HepG2 (cell line): Measurements from ENCODE around the gene CXADR. TPM values are rescaled to one million over a fixed set of nuclear protein-coding genes. Genes with fewer than 3 reads are reported as not detected.
A peak's percentile ranks its signal among the peaks of the same experiment; 100 is the strongest.

Experiments
- GATAD1 ChIP-seq: IDR thresholded peaks from 2 replicates; pipeline ENCODE4 v1.6.1; 2016; ENCODE audit warnings: missing genetic modification reagents, missing compliant biosample characterization
- HMGA1 ChIP-seq: sonication (generic); formaldehyde crosslinking; conservative IDR thresholded peaks from 2 replicates; pipeline ENCODE4 v1.4.0; 2020; ENCODE audit warnings: missing genetic modification reagents
- HNF4G ChIP-seq, 2 experiments: sonication (generic) in 1 of 2; formaldehyde crosslinking in 1 of 2; IDR thresholded peaks; 2 replicates each; pipeline versions ENCODE4 v1.4.0 to v1.6.1; 2011 to 2020; ENCODE audit warnings: borderline replicate concordance in 2 of 2, low read depth in 2 of 2, mild to moderate bottlenecking in 2 of 2, low read length in 1 of 2, missing genetic modification reagents in 1 of 2, moderate library complexity in 1 of 2
- IKZF4 ChIP-seq: sonication (generic); formaldehyde crosslinking; IDR thresholded peaks from 2 replicates; pipeline ENCODE4 v1.5.1; 2020; ENCODE audit warnings: borderline replicate concordance, mild to moderate bottlenecking, low read depth, missing genetic modification reagents; ENCODE audit errors: not compliant biosample characterization
- LCORL ChIP-seq, 2 experiments: fragments of 450-650 bp in 1 of 2; sonication (generic) in 1 of 2; formaldehyde crosslinking in 1 of 2; IDR thresholded peaks; 2 replicates each; pipeline versions ENCODE4 v1.5.0 to v1.6.1; 2017 to 2020; ENCODE audit warnings: antibody characterized with exemption in 1 of 2, missing genetic modification reagents in 1 of 2
- MAF1 ChIP-seq: sonication (generic); formaldehyde crosslinking; IDR thresholded peaks from 2 replicates; pipeline ENCODE4 v1.5.0; 2020; ENCODE audit warnings: missing genetic modification reagents, borderline replicate concordance
- MAFF ChIP-seq: IDR thresholded peaks from 2 replicates; pipeline ENCODE4 v1.6.1; 2011; ENCODE audit warnings: low read depth, low read length, improper control_type of control experiment
- MEIS2 ChIP-seq: sonication (generic); formaldehyde crosslinking; IDR thresholded peaks from 2 replicates; pipeline ENCODE4 v1.9.0; 2021; ENCODE audit warnings: mild to moderate bottlenecking, missing genetic modification reagents
- MXD4 ChIP-seq: IDR thresholded peaks from 2 replicates; pipeline ENCODE4 v1.6.1; 2016; ENCODE audit warnings: mild to moderate bottlenecking, missing biosample characterization, missing genetic modification reagents
- SIX4 ChIP-seq: sonication (generic); formaldehyde crosslinking; IDR thresholded peaks from 2 replicates; pipeline ENCODE4 v1.4.0; 2020; ENCODE audit warnings: missing genetic modification reagents
- SNAPC2 ChIP-seq: sonication (generic); formaldehyde crosslinking; IDR thresholded peaks from 2 replicates; pipeline ENCODE4 v1.8.1; 2022; ENCODE audit warnings: mild to moderate bottlenecking, missing genetic modification reagents
- SOX5 ChIP-seq: IDR thresholded peaks from 2 replicates; pipeline ENCODE4 v1.6.1; 2016; ENCODE audit warnings: borderline replicate concordance
- ZKSCAN1 ChIP-seq: fragments of 150-350 bp; IDR thresholded peaks from 2 replicates; pipeline ENCODE4 v1.6.1; 2014; ENCODE audit warnings: low read length
- ZMAT3 ChIP-seq: sonication (generic); formaldehyde crosslinking; conservative IDR thresholded peaks from 2 replicates; pipeline ENCODE4 v1.7.0; 2021; ENCODE audit warnings: missing genetic modification reagents
- ZNF30 ChIP-seq: sonication (generic); formaldehyde crosslinking; IDR thresholded peaks from 2 replicates; pipeline ENCODE4 v1.5.0; 2020; ENCODE audit warnings: mild to moderate bottlenecking, missing genetic modification reagents
- ZNF598 ChIP-seq: sonication (generic); formaldehyde crosslinking; IDR thresholded peaks from 2 replicates; pipeline ENCODE4 v1.5.1; 2020; ENCODE audit warnings: mild to moderate bottlenecking, missing genetic modification reagents, borderline replicate concordance
- ZNF678 ChIP-seq: sonication (generic); formaldehyde crosslinking; IDR thresholded peaks from 2 replicates; pipeline ENCODE4 v1.4.0; 2020; ENCODE audit warnings: mild to moderate bottlenecking, missing genetic modification reagents
- ZSCAN21 ChIP-seq: sonication (generic); formaldehyde crosslinking; IDR thresholded peaks from 2 replicates; pipeline ENCODE4 v1.8.0; 2022; ENCODE audit warnings: mild to moderate bottlenecking, missing genetic modification reagents, moderate library complexity, borderline replicate concordance
- polyA plus RNA-seq, 8 experiments: library from polyadenylated mRNA; depleted of rRNA in 3 of 8; stranded (reverse) in 7 of 8; unstranded in 1 of 8; fragments of >200 nt; fragmentation: Illumina TruSeq in 4 of 8; extraction: Trizol in 4 of 8; gene quantifications; 2 replicates each; pipeline versions ENCODE4 v1.2.1 to v1.2.3, GENCODE V29; 2011 to 2016; ENCODE audit warnings: low read depth in 4 of 8, missing spikeins in 1 of 8, mixed read lengths in 1 of 8; ENCODE audit not compliant: insufficient read depth in 1 of 8
- total RNA-seq, 5 experiments: library from RNA; depleted of rRNA; stranded (reverse); fragments of >200 nt; fragmentation: Illumina TruSeq; extraction: Trizol; gene quantifications; 2 replicates each; pipeline ENCODE4 v1.2.3, GENCODE V29; 2016; ENCODE audit warnings: low read depth in 1 of 5
- TF ChIP-seq, protein P1 (sequence below), 2 experiments: IDR thresholded peaks; 2 replicates each; pipeline ENCODE4 v1.6.1; 2011 to 2012; ENCODE audit warnings: low read length in 2 of 2, borderline replicate concordance in 1 of 2, low read depth in 1 of 2, mild to moderate bottlenecking in 1 of 2, moderate library complexity in 1 of 2
- TF ChIP-seq, protein P2 (sequence below): sonication (generic); formaldehyde crosslinking; IDR thresholded peaks from 2 replicates; pipeline ENCODE4 v1.8.0; 2022; ENCODE audit warnings: missing genetic modification reagents, mild to moderate bottlenecking, moderate library complexity, borderline replicate concordance
- TF ChIP-seq, protein P3 (sequence below): sonication (generic); formaldehyde crosslinking; IDR thresholded peaks from 2 replicates; pipeline ENCODE4 v1.4.0; 2020; ENCODE audit warnings: mild to moderate bottlenecking, missing genetic modification reagents

The CXADR gene
- total and polyA plus RNA-seq, 2 of the 13 experiments (the other 11 are each of a cell fraction or from before 2014, with no cell fraction given), result 86.8 to 110 TPM

DNA sequence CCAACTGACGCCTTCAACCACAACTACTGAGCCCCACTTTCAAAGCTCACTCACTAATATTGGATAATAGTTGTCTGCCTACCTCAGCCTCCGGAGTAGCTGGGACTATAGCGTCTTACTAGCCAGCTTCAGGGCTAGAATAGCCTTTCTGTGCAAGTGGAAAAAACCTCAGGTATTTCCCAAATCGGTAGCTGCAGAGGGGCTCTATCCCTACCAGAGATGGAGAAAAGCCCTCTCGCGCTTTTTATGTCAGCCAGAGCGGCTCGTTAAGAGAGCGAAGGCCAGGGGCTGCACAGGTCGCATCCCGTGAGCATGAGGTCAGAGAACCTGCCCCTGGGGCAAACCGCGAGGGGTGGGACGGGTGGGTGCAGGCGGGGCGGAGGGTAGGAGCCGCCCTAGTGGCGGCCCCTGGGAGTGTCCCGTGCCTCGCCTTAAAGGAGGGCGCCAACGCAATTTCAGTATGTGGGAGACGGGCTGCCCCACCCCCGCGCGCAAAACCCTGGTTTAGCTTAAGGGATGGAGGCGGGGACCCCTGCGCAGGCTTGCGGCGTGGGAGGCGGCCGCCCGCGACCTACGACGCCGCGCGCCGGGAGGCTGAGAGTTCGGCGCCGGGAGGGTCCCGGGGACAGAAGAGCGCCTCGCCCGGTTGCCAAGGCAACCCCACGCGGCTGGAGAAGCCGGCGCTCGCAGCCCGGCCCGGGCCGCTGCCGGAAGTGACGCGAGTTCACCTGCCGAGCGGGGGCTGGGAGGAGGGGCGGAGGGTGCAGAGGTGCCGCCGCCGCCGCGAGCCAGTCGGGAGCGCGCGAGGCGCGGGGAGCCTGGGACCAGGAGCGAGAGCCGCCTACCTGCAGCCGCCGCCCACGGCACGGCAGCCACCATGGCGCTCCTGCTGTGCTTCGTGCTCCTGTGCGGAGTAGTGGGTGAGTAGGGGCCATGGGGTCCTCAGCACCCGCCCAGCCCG lies at the start of gene CXADR (continued):
- TF ChIP-seq, protein P1, sequence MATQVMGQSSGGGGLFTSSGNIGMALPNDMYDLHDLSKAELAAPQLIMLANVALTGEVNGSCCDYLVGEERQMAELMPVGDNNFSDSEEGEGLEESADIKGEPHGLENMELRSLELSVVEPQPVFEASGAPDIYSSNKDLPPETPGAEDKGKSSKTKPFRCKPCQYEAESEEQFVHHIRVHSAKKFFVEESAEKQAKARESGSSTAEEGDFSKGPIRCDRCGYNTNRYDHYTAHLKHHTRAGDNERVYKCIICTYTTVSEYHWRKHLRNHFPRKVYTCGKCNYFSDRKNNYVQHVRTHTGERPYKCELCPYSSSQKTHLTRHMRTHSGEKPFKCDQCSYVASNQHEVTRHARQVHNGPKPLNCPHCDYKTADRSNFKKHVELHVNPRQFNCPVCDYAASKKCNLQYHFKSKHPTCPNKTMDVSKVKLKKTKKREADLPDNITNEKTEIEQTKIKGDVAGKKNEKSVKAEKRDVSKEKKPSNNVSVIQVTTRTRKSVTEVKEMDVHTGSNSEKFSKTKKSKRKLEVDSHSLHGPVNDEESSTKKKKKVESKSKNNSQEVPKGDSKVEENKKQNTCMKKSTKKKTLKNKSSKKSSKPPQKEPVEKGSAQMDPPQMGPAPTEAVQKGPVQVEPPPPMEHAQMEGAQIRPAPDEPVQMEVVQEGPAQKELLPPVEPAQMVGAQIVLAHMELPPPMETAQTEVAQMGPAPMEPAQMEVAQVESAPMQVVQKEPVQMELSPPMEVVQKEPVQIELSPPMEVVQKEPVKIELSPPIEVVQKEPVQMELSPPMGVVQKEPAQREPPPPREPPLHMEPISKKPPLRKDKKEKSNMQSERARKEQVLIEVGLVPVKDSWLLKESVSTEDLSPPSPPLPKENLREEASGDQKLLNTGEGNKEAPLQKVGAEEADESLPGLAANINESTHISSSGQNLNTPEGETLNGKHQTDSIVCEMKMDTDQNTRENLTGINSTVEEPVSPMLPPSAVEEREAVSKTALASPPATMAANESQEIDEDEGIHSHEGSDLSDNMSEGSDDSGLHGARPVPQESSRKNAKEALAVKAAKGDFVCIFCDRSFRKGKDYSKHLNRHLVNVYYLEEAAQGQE (IDR thresholded peaks at IDR 0.05; ENCODE audit: borderline replicate concordance in 1 of 2, low read depth in 1 of 2, low read length in 2 of 2), result peak in 1 of 2 experiments; percentile 52; a peak in 1 of 4 replicates
- TF ChIP-seq HMGA1 (CRISPR knock-in tag) (no peak), HNF4G (IDR thresholded peaks at IDR 0.05; ENCODE audit: borderline replicate concordance, low read depth, low read length) (no peak), HNF4G (CRISPR knock-in tag; IDR thresholded peaks at IDR 0.05; ENCODE audit: borderline replicate concordance, low read depth) (0 out of 2 replicates have a peak, but pooled peaks have one; percentile 63), IKZF4 (CRISPR knock-in tag) (no peak), ZSCAN21 (CRISPR knock-in tag) (peak; percentile 74; the same call in 1 of the 2 replicates), SOX5 (CRISPR knock-in tag) (peak; percentile 69), MXD4 (CRISPR knock-in tag) (peak; percentile 76), ZNF598 (no peak), MEIS2 (CRISPR knock-in tag) (peak; percentile 34; the same call in 1 of the 2 replicates), ZMAT3 (CRISPR knock-in tag) (peak; percentile 72), LCORL (IDR thresholded peaks at IDR 0.05) (no peak), LCORL (CRISPR knock-in tag; IDR thresholded peaks at IDR 0.05) (peak; percentile 93), ZNF30 (CRISPR knock-in tag) (no peak), ZNF678 (peak; percentile 30; the same call in 1 of the 2 replicates), MAF1 (CRISPR knock-in tag) (no peak), GATAD1 (peak; percentile 14; the same call in 1 of the 2 replicates), SIX4 (CRISPR knock-in tag) (no peak), MAFF (no peak), SNAPC2 (CRISPR knock-in tag) (no peak; the same call in 1 of the 2 replicates), ZKSCAN1 (no peak)
- TF ChIP-seq, protein P2, sequence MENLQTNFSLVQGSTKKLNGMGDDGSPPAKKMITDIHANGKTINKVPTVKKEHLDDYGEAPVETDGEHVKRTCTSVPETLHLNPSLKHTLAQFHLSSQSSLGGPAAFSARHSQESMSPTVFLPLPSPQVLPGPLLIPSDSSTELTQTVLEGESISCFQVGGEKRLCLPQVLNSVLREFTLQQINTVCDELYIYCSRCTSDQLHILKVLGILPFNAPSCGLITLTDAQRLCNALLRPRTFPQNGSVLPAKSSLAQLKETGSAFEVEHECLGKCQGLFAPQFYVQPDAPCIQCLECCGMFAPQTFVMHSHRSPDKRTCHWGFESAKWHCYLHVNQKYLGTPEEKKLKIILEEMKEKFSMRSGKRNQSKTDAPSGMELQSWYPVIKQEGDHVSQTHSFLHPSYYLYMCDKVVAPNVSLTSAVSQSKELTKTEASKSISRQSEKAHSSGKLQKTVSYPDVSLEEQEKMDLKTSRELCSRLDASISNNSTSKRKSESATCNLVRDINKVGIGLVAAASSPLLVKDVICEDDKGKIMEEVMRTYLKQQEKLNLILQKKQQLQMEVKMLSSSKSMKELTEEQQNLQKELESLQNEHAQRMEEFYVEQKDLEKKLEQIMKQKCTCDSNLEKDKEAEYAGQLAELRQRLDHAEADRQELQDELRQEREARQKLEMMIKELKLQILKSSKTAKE (CRISPR knock-in tag), result no peak
- TF ChIP-seq, protein P3, sequence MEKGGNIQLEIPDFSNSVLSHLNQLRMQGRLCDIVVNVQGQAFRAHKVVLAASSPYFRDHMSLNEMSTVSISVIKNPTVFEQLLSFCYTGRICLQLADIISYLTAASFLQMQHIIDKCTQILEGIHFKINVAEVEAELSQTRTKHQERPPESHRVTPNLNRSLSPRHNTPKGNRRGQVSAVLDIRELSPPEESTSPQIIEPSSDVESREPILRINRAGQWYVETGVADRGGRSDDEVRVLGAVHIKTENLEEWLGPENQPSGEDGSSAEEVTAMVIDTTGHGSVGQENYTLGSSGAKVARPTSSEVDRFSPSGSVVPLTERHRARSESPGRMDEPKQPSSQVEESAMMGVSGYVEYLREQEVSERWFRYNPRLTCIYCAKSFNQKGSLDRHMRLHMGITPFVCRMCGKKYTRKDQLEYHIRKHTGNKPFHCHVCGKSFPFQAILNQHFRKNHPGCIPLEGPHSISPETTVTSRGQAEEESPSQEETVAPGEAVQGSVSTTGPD (CRISPR knock-in tag), result 0 out of 2 replicates have a peak, but pooled peaks have one; percentile 48
